Heart right ventricle (tissue), 16 donors: ENCODE measurements around the gene KNOP1. TPM values are rescaled to one million over a fixed set of nuclear protein-coding genes. Genes with fewer than 3 reads are reported as not detected.

Experiments used
- ATAC-seq, 8 donors: fragments of 200-7000 bp; cut with Tn5 transposase; one replicate each; pipeline ENCODE4 v1.9.1; 2020; ENCODE audit warnings: mild to moderate bottlenecking in 8 of 8, moderate library complexity in 8 of 8, moderate number of reproducible peaks in 1 of 8
- DNase-seq, 2 donors: peaks; one replicate each; pipeline ENCODE4 v3.0.0-alpha.2; 2020
- H3K27ac ChIP-seq, 10 donors: fragments of 200-600 bp; sonication (generic) in 2 of 10; one replicate each; pipeline versions ENCODE4 v1.5.0 to v1.8.0; 2020 to 2022; ENCODE audit warnings: mild to moderate bottlenecking in 3 of 10
- H3K27me3 ChIP-seq, 7 donors: fragments of 200-600 bp; one replicate each; pipeline ENCODE4 v1.8.0; 2021 to 2022; ENCODE audit warnings: mild to moderate bottlenecking in 2 of 7
- H3K36me3 ChIP-seq, 9 donors: fragments of 200-600 bp; sonication (generic) in 1 of 9; one replicate each; pipeline versions ENCODE4 v1.5.0 to v1.8.0; 2020 to 2022; ENCODE audit warnings: mild to moderate bottlenecking in 2 of 9
- H3K4me1 ChIP-seq, 9 donors: fragments of 200-600 bp; sonication (generic) in 1 of 9; one replicate each; pipeline versions ENCODE4 v1.5.0 to v1.8.0; 2020 to 2022; ENCODE audit warnings: mild to moderate bottlenecking in 4 of 9
- H3K4me3 ChIP-seq, 10 donors: fragments of 200-600 bp; sonication (generic) in 2 of 10; one replicate each; pipeline versions ENCODE4 v1.5.0 to v1.8.0; 2020 to 2022; ENCODE audit warnings: mild to moderate bottlenecking in 7 of 10, moderate library complexity in 2 of 10
- H3K9me3 ChIP-seq, 11 donors: fragments of 200-600 bp in 10 of 11; sonication (generic) in 2 of 11; one replicate each; pipeline versions ENCODE4 v1.5.0 to v1.8.0; 2013 to 2022; ENCODE audit warnings: mild to moderate bottlenecking in 2 of 11, control low read depth in 1 of 11, moderate library complexity in 1 of 11
- CTCF ChIP-seq, 9 donors: fragments of 200-600 bp; sonication (generic) in 2 of 9; IDR thresholded peaks; one replicate each; pipeline versions ENCODE4 v1.5.0 to v1.8.0; 2021 to 2022; ENCODE audit warnings: antibody characterized with exemption in 9 of 9, mild to moderate bottlenecking in 5 of 9, moderate library complexity in 1 of 9
- WGBS, 2 donors: extraction: QIAGEN DNeasy Blood & Tissue Kit; methylation state at CpG; one replicate each; pipeline ENCODE4 v1.1.7; 2013; ENCODE audit warnings: inconsistent platforms in 1 of 2; 5-methylcytosine and 5-hydroxymethylcytosine counted together
- intact Hi-C, 10 donors: fragments of 100-400 bp; cut with DNase I; formaldehyde crosslinking; loops; one replicate each; pipeline versions ENCODE4 v1.11.1 to v1.14.2; 2022
- polyA plus RNA-seq, 2 donors: library from polyadenylated mRNA; stranded (reverse); fragments of 200-250 nt; gene quantifications; one replicate each; pipeline ENCODE4 v1.2.3, GENCODE V29; 2013
- total RNA-seq, 10 donors: library from RNA; stranded (reverse); fragmentation: NEBNext Ultra II Directional in 3 of 10; extraction: Animal tissue kit (Norgen Biotek cat#: 25700) in 3 of 10; gene quantifications; one replicate each; pipeline versions ENCODE4 v1.2.1 to v1.2.4, GENCODE V29; 2021 to 2023
- donor health status: Arrhythmogenic right ventricular cardiomyopathy.
- donor health status: ischemic (EF 13 %, LVEDD 7.1; RV severe dilation, severe dysfunction).
- donor health status: healthy with polysubstance abuse.
- donor health status: DM: no; HTN: yes; CAD: no.
- donor health status: DM: no; HTN: no; CAD: no.
- donor health status: ischemic (EF 25% LVEDD 6.9; RV normal size, moderate dysfunction).
- donor health status: ischemic (EF 25% LVEDD 5.7; RV mildly dilated, moderate dysfunction).
- donor health status: healthy.
- donor health status: DM: yes; HTN: yes; CAD: no.
- donor health status: Ischemic cardiomyopathy.
- donor health status: ischemic (EF 35%, LVEDD 5.7; RV mildly dilated, moderate dysfunction).
- donor health status: nonischemic (EF 11% LVEDD 7.7; RV severe dilation, severe dysfunction).
- donor health status: DM: yes; HTN: yes; CAD: no.
- donor health status: PGD.
- donor health status: ischemic (EF 29% LVEDD 5.4; RV normal size, mild dysfunction).
- donor health status: nonischemic (EF 23%, LVEDD 6.1; RV moderate dilation, normal function).

KNOP1 gene
- total and polyA plus RNA-seq, 12 donors, result 4.5 to 25.7 (median 6.7) TPM

DNA sequence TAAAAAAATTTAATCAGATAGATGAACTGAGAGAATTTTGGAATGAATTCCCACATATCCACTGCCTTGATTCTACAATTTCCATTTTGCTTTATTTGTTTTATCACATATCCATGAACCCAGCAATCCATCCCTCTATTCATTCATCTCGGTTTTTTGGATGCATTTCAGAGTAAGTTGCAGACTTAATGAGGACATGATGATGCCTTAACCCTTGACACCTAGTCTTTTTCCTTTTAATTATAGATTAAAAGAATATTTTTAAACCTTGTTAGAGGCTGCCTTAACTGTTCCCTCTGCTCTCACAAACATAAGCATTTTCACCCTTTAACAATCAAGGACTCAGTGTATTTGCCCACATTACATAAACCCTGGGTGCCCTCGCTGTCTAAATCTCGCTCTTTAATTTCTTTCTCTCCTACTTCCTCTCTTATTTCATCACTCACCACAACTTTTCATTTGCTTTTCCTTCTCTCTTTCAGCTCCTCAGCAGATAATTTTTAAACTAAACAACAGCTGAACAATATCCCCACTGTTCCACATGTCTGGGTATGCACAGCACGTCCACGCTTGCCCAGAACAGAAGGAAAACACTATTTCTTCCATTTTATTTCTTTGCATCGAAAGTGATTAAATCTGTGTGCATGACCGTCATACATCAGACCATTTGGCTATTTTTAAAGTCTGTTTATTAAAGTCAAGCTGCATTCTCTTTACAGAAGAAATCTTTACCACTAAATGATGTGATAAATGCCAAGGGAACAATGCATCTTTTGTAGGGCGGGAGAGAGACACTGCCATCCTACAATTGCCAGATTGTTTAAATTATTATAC lies 40.0 kb upstream of the KNOP1 start:
- intact Hi-C loops, result no loop called here
- Histone ChIP-seq H3K36me3 (no peaks in the 10 kb centered on the region), H3K4me1 (peaks cover 0 to 62% (median 25%) of the 10 kb centered on the region in 9 donors), H3K4me3 (peak overlapping the region in 2 of 10 donors; percentile 5 to 20), H3K27ac (peak overlapping the region in 4 of 10 donors; percentile 3 to 43 (median 15)), H3K27me3 (no peaks in the 10 kb centered on the region), H3K9me3 (no peaks in the 10 kb centered on the region)
- WGBS, 2 donors, result 69 to 70% methylated on average over 8 of the region's 8 CpGs
- no peak for TF ChIP-seq CTCF (IDR thresholded peaks at IDR 0.05)
- DNase-seq, result no peak
- ATAC-seq, result no peak

- Histone ChIP-seq H3K4me1 (peaks cover 0 to 70% (median 35%) of the 10 kb centered on the region in 9 donors), H3K27ac (peak overlapping the region in 1 of 10 donors; percentile 43), H3K9me3 (no peaks in the 10 kb centered on the region), H3K4me3 (no peak overlapping the region), H3K36me3 (no peaks in the 10 kb centered on the region), H3K27me3 (no peaks in the 10 kb centered on the region)
- 94 to 95% methylated on average over 5 of the region's 5 CpGs for WGBS, 2 donors
- intact Hi-C loops, result no loop called here
- DNase-seq (no peak), ATAC-seq (no peak)
- TF ChIP-seq CTCF (IDR thresholded peaks at IDR 0.05), result no peak
Observed at GRCh38 chr16:19757026-19757425, 39.0 kb upstream of the KNOP1 start.

DNA sequence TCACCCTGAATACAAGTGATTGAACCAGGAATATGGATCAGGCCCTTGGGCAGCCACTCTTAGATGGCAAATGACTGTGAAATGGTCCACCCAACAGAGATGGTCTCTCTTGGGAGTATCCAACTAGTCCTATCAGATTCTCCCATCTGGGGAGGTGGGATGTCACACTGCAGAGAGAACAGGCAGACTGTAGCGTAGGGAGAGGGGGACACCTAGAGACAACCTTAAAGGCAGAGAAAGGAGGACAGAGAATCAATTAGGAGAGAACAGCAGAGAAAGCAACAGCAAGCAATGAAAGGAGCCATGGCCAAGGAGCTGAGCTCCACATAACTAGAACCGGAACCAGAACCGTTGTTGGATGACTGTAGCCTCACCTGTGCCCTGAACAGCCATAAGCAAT lies 37.2 kb upstream of the KNOP1 start:
- intact Hi-C loops, result no loop called here
- 97 to 100% methylated on average over 3 of the region's 3 CpGs for WGBS, 2 donors
- no peak for TF ChIP-seq CTCF (IDR thresholded peaks at IDR 0.05)
- Histone ChIP-seq H3K27ac (peak overlapping the region in 9 of 10 donors; percentile 48 to 88 (median 80)), H3K9me3 (no peaks in the 10 kb centered on the region), H3K27me3 (no peaks in the 10 kb centered on the region), H3K4me1 (peaks cover 0 to 70% (median 30%) of the 10 kb centered on the region in 9 donors), H3K36me3 (no peaks in the 10 kb centered on the region), H3K4me3 (no peak overlapping the region)
- no peak for DNase-seq
- no peak for ATAC-seq

GRCh38 chr16:19754644-19755036 lies 36.6 kb upstream of the KNOP1 start:
- Histone ChIP-seq H3K4me3 (no peak overlapping the region), H3K27ac (peak overlapping the region; percentile 42 to 88 (median 80)), H3K9me3 (no peaks in the 10 kb centered on the region), H3K27me3 (no peaks in the 10 kb centered on the region), H3K36me3 (no peaks in the 10 kb centered on the region), H3K4me1 (peaks cover 0 to 77% (median 30%) of the 10 kb centered on the region in 9 donors)
- TF ChIP-seq CTCF (IDR thresholded peaks at IDR 0.05), result no peak
- ATAC-seq (peak in 7 of 8 donors; percentile 13 to 76 (median 63)), DNase-seq (no peak)
- intact Hi-C loops, result loop anchor here in 2 of 10 donors (5.0 kb wide), 2 partner anchors 53 to 128 kb away; partner anchors contain the start of gene GPRC5B (in 1 of the 2)
- 60 to 76% methylated on average over 1 of the region's 1 CpG for WGBS, 2 donors
